A673 (cell line): ENCODE data around the gene GOLGA1.

Experiments used
- EZH2 ChIP-seq: fragments of 200-600 bp; sonication (generic); IDR thresholded peaks from 2 replicates; pipeline ENCODE4 v1.6.1; 2017; ENCODE audit warnings: borderline replicate concordance, low read depth, mild to moderate bottlenecking, mixed read lengths, antibody characterized with exemption, low read length; ENCODE audit not compliant: poor library complexity, severe bottlenecking
- TF ChIP-seq, protein P1 (sequence below): fragments of 300-800, 200-600 bp; sonication (generic); conservative IDR thresholded peaks from 2 replicates; pipeline ENCODE4 v1.5.1; 2017; ENCODE audit warnings: low read depth, mild to moderate bottlenecking, antibody characterized with exemption, low read length, moderate library complexity, mixed read lengths

- no peak for TF ChIP-seq EZH2
- TF ChIP-seq, protein P1, sequence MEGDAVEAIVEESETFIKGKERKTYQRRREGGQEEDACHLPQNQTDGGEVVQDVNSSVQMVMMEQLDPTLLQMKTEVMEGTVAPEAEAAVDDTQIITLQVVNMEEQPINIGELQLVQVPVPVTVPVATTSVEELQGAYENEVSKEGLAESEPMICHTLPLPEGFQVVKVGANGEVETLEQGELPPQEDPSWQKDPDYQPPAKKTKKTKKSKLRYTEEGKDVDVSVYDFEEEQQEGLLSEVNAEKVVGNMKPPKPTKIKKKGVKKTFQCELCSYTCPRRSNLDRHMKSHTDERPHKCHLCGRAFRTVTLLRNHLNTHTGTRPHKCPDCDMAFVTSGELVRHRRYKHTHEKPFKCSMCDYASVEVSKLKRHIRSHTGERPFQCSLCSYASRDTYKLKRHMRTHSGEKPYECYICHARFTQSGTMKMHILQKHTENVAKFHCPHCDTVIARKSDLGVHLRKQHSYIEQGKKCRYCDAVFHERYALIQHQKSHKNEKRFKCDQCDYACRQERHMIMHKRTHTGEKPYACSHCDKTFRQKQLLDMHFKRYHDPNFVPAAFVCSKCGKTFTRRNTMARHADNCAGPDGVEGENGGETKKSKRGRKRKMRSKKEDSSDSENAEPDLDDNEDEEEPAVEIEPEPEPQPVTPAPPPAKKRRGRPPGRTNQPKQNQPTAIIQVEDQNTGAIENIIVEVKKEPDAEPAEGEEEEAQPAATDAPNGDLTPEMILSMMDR = no peak
Measured at GRCh38 chr9:124854822-124855221, 86.1 kb downstream of the GOLGA1 start.
